HG03520 (cell line): ENCODE results near the gene YKT6.

ENCODE experiments used
- ATAC-seq: cut with Tn5 transposase; IDR thresholded peaks from one replicate; pipeline ENCODE4 v1.9.1; 2021; ENCODE audit warnings: mild to moderate bottlenecking, moderate library complexity; ENCODE audit not compliant: unreplicated experiment

Gene YKT6

DNA sequence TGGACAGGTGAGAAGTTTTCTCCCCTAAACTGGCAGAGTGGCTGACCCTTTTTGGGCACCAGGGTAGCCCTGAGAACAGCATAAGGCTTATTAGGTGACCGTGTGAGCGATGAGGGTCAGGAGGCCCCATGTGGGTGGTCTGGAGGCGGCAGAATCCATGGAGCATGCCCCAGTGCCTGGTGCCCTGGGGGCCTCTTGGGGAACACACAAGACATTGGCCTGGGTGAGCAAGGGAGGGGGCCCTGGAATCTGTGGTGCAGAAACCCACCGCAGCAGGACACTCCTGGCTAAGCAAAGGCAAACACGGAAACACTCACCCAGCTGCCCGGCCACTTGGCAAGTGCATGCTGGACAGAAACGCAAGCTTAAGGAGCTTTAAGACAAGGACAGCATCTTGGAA, 29.5 kb downstream of the YKT6 start:
- no peak for ATAC-seq

DNA sequence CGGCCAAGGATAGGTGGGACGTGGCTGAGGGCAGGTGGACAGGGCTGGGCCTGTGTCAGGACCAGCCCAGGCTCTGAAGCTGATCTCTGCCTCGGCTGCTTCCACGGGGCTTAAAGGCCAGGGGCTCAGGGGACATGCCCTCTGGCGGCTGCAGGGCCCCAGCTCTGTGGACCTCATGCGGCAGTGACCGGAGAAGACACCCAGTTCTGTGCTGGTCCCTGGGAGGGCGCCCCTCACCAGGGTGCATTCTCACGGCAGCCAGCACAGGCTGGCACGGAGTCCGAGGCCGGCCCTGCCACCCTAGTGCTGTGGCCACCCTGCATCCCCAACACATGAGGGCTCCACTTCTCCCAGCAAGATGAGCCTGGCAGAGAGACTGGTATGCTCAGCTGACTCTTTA, 30.3 kb downstream of the YKT6 start:
- no peak for ATAC-seq

DNA sequence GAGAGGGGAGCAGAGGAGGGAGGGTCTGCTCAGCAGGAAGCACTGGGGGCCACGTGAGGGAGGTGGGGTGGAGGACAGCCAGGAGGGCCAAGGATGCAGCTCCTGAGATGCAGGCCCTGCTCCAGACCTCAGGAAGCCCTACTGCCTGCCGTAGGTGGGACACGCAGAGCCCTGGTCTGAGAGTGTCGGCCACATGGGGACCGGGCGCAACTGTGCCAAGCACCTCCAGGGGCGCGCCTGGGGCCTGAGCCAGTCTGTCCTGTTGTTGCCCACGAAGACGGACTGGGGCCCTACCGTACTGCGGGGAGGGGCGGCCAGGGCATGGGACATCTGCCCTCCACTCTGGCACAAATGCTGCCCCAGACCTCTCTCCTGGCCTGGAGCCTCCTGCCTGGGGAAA, 31.6 kb downstream of the YKT6 start:
- no peak for ATAC-seq

DNA sequence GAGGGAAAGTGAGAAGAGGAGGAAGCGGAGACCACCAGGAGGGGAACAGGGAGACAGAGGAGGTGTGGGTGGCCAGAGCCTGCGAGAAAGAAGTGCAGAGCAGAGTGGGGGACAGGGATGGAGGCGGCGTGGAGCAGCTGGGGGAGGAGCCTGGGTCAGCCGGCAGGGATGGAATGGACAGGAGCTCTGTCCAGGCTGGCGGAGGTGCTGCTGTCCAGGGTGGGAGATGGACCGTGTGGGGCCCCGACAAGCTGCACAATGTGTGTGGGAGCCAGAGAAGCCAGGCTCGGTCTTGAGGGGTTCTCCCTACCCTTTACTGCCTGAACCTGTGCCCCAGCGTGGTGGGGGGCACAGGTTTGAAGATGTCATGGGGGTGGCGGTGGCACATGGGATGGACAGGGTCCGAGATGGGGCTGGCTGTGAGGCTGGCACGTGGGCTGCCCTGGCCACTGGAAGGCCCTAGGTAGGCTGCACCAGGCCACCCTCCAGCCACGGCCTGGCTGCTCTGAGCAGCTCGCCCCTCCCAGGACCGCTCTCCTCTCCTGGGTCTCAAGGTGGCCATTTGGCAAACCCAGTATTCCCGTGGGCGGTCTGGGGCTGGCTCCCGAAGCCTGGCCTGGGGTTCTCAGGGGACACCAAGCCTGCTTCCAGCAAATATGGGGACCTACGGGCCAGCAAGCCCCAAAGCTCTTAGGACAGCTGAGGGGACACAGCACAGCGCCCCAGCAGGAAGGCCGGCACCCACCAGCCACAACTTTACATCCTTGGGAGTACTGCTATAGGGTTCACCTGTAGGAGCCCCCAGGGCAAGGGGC, 32.3 kb downstream of the YKT6 start:
- ATAC-seq, result no peak

DNA sequence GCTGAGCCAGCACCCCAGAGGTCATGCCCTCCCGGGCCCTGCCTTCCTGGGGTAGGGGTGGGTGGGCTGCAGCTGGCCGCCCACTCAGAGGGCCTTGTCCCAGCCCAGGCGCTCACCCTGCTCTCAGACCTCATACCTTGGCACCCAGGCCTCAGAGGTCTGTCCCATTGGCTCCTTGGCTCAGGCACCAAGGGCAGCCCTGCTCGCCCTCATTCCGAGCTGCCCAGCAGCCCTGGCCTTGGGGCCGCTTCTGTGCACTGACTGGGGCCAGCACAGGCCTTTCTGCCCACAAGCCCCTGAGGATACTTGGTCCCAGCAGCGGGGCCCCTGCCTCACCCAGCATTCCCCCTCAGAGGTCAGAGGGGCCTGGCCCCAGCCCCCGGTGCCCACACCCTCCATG, 34.3 kb downstream of the YKT6 start:
- ATAC-seq, result no peak

DNA sequence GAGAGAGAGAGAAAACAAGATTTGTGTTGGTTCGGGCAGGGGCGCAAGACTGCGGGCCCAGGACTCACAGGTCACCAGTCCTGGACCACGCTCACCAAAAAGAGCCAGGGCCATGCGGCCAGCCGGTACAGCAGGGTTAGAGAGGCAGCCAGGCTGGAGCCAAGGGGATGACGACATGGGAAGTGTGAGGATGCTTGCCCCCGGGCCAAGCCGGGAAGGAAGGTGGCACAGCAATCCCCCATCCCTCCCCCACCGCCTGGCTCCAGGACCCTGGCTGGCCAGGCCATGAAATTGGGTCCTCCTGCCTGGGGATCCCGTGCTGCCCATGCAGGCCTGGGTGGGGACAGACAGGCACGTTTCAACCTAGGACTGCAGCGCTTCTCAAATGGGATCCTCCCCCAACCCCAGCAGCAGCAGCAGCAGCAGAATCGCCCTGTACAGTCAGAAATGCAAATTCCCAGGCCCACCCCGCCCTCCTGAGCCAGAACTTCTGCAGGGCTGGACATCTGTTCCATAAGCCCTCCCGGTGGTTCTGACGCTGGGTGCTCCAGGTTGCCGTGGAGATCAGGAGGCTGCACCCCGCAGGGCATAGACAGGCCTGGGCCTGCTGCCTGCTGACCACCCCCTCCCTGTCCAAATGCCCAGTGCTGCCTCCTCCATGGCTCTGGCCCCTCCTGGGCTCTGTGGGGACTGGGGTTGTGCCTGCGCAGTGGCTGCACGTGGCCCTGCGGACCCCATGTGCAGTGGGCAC, 35.0 kb downstream of the YKT6 start:
- ATAC-seq, result no peak

DNA sequence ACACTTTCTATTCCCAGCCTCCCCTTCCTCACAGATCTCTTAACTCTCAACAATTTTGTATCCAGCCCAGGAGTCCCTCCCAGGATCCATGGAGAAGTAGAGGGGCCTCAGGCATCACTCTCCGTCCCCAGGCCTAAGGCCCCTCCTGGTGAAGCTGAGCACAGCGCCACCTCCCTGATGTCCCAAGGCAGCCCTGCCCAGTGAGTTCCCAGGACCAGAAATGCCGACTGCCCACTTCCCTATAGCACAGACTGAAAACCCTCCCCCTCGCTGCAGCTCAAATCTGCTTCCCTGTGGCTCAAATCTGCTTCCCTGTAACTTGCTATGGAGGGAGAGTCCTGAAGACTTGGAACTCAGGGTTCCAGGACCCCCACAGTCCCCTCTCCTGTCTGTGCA, 35.6 kb downstream of the YKT6 start:
- no peak for ATAC-seq

DNA sequence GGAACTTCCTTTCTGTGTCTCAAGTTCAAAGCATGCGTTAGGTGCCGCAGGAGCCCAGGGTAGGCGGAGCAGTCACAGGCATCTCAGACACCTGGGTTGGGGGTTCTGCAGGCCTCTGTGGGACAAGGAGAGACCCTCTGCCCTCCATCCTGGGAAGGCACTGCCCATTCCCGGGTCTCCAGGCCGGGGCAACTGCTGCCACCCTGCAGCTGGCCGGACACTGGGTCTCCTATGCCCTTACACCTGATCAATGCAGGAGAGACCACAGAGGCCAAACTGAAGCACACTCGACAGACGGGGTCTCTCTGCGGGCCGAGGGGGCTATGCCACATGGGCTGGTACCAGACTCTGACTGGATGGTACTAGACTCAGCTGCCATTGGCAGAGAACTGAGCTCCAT, 36.9 kb downstream of the YKT6 start:
- no peak for ATAC-seq

DNA sequence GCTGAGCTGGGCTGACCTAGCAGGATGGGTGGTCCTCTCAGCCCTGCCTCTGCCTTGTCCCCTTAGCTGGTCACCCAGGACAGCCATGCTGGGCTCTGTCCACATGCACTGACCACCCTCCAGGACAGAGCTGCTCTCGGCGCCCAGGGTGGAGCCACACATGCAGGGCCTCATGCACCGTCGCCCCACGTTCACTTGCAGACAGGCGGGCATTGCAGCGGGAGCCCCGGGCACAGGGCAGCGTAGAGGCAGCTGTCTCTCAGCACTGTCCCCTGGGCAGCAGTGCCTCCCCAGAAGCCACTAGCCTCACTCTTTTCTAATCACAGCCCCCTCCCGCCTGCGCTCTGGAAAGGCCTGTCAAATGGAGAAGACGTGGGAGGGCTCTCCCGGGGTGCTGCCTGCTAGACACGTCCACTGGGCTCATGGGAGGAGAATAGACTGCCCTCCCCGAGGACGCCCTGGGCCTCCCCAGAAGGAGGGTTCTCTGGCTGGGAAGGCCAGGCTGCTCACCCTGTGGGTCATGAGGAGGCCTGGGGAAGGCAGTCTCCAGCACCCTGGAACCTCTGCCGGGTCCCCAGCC, 37.4 kb downstream of the YKT6 start:
- ATAC-seq, result no peak

DNA sequence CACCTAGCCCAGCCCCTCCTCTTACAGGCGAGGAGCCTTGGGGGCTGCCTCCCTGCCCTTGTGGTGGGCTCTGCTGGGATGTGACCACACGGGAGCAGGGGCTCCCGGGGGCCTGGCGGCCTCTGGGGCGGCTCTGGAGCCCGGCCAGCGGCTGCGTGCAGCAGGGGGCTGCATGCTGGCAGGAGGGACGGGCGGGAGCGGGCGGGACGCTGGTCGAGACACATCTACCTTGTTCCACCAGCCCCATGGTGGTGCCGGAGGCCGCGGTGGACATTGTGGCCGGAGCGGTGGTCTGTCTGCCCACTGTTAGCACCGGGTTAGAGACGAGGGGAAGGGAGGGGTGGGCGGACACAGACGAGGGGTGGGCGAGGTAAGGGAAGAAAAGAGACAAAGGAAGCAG, 38.6 kb downstream of the YKT6 start:
- ATAC-seq, result no peak

DNA sequence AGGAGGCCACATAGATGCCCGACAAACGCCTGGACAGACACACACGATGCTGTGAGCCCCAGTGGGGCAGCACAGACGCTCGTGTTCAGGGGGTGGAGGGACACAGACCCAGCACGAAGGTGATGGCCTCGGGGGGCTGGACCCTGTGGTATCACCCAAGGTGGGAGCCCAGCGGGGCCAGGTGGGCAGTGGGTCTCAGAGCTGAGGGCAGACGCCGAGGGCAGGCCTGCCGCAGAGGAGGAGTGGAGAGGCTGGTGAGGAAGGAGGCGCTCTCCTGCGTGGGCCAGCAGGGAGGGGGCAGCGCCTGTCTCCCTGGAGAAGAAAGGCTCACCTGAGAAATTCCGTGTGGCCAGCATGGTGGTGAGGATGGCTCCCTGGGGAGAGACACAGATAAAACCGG, 39.6 kb downstream of the YKT6 start:
- ATAC-seq, result no peak

DNA sequence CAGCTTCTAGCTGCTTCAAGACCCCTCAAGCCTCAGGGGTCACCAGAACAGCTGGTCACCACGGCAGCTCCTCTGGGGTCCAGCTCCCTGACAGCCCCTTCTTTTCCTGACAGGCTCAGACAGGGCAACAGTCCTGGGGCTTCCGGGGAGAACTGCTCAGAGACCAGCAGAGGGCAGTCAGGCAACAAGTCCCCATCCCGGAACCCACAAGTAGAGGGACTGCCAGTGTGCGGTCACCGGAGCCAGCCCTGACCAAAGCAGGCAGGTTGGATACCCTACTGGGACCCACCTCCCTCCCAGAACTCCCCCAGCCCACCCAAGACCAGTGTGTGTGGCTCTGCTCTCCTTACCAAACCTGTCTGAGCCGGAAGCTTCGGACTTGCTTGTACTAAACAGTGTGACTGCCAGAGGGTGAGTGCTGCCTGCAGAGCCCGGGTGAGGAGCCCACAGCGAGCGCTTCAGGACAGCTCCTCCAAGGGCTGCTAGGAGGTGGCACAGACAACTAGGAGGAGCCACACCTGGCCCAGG, 40.3 kb downstream of the YKT6 start:
- no peak for ATAC-seq

DNA sequence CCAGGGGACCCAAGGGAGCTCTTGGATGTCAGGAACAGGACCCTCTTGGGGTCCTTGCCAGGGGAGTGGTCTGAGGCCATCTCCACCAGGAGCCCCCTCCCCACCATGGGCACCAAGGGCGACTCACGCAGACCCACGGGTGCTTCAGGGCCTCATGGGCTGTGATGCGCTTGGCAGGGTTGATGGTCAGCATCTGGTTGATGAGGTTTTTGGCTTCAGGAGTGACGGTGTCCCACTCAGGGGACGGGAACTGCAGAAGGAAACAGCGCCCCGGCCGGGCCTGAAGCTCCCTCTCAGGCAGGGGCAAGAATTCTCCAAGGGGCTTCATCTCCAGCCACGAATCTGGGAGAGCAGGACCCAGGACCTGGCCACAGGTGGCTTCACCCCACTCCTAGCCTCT, 41.3 kb downstream of the YKT6 start:
- no peak for ATAC-seq

DNA sequence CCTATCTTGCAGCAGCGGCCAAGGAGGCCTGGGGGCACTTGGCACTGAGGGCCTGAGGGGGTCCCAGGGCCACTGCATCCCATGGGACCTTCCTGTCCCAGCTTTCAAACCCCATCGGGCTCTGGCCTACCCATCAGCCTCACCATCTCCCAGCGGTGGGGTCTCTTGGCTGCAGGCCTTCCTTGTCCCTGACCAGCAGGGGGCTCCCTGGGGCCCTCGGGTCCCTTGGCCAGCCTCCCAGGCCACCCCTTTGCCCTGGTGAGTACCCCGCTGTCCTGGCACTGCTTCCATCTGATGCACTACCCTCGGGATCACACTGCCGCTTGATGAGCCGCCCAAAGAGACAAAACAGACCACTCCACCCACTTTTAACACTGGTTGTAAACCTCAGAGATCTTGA, 43.5 kb downstream of the YKT6 start:
- ATAC-seq, result no peak

DNA sequence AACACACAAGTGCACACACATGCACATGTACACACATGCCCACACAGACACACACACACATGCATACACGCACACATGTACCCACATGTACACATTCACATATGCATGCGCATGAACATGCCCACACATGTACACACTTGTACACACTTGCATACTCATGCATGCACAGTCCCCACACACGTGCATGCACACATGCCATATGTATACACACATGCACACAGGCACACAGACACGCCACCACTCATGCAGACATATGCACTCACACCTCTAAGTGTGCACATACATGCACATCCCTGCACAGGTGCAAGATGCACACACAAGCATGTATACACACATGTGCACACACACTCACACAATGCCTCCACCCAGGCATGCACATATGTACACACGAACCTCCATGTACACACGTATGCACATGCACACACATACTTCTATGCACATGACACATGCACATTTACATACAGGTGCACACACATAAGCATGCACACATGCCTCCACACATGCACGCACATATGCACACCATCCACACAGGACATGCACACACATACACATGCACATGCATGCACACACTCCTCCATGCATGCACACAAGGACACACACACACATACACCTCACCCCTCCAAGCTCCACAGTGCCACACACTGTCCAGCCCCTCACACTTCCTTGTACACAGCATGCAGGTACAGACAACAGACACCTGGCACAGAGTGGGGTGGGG, 45.8 kb downstream of the YKT6 start:
- no peak for ATAC-seq

DNA sequence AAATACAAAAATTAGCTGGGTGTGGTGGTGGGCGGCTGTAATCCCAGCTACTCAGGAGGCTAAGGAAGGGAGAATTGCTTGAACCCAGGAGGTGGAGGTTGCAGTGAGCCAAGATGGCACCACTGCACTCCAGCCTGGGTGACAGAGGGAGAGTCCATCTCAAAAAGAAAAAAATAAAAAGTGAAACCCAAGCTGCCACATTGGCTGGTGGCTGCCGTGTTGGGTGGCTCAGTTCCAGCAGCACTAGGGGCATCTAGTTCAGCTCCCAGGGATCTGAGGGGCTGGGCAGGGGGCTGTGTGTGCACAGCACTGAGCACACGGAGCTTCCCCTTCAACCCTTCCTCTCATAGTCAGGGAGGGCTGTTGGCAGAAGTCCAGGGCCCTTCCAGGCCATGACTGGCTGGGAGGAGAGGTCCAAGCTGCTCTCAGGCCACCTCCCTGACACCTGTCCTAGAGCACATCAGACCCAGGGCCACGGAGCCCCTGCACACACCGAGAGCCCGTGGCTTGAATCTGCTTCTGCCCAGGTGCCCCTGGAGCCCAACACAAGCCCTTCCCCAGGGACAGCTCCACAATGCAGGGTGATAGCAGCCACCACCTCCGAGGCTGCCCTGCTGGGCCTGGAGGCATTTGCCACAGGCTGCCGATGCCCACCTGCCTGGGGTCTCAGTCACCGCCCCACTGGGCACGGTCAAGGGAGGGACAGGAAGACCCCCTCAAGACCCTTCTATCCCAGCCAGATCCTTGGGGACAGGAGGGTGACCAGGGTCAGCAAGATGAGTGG, 47.3 kb downstream of the YKT6 start:
- no peak for ATAC-seq

DNA sequence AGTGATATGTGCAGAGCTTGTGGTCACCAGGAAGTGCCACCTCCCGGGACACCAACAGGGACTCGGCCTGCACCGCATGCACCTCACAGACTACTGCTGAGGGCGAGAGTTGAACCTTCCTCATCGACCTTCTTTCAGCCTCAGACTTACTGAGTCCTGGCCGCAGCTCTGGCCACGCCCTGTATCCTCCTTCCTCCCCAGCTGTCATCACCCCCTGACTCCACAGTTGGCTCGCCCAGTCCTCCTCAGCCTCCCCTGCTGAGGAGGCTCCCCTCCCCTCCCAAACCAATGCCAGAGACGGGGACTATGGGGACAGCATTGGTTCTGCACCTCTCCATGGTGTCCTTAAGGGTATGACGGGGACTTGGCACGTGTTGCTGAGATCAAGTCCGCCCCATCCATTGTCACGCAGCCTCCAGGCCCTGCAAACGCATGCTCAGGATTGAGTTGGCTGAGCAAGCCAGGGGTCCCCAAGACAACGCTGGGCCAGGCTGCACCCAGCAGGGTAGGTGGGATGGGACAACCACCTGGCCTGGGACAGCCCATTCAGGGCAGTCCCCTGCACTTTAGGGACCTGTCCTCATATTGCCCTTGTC, 49.0 kb downstream of the YKT6 start:
- ATAC-seq, result no peak

DNA sequence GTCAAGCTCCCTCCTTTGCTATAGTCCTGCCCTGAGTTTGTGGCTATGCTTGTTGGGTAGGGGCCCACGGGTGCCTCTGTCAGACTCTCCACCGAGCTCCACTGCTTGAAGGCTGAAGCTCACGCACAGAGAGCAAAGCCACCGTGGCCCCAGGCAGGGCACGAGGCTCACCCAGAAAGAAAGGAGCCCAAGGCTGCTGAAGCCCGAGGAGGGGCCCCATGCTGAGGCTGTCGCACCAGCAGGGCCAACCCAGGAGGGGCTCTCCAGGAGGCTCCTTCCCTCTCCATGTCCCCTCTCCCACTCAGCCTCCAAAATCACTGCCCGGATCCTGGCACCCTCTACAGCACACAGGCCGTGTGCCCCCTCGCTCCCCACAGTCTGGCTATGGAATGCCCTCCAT, 50.5 kb downstream of the YKT6 start:
- ATAC-seq, result no peak

DNA sequence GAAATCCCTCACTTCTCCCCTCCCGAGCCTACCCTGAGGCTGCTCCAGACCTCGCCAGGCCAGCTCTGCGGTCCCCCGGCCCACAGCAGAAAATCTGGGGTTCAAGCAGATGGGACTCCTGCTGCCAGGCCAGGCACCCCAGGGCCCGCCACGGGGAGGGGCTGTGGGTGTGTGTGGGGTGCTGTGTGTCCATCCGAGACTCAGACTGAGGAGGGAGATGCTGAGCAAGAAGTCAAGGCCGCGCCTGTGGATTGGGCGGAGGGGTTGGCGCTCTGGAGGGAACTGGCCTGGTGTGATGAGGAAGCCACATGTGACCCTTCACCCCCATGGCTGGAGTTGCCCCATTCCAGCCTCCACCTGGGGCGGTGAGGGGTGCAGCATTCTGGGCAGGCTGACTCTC, 51.1 kb downstream of the YKT6 start:
- no peak for ATAC-seq

DNA sequence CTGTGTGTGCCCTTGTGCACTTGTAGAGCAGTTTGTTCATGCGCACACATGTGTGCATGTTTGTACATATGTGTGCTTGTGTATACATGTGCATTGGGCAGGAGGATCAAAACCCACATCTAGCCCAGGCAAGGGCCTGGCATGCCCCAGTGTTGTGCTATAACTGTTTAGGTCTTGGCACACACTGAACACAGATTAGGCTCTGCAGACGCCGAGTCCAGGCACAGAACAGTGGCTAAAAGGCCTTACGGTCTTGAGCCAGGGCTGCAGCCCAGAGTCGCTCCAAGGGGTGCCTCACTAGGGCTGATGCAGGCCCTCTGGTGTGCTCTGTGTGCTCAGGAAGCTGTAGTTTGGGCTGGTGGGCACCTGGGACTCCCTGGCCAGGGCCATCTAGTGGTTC, 55.7 kb downstream of the YKT6 start:
- no peak for ATAC-seq
